SU-DHL-6 (cell line): ENCODE measurements around the gene MCMBP.
"Not testable (repeated sequence)": the region's sequence is repeated elsewhere in the genome, so short reads cannot be mapped to it uniquely, and the experiment has no call there.

ENCODE experiments used
- CTCF ChIP-seq: fragments of 200-600 bp; sonication (generic); IDR thresholded peaks from one replicate; pipeline ENCODE4 v1.5.1; 2017; ENCODE audit warnings: antibody characterized with exemption, mild to moderate bottlenecking, low read length, moderate library complexity; ENCODE audit not compliant: insufficient read depth, poor library complexity, severe bottlenecking
- EZH2phosphoT487 ChIP-seq: fragments of 200-600 bp; sonication (generic), shearing (Covaris generic); conservative IDR thresholded peaks from 2 replicates; pipeline ENCODE4 v1.6.1; 2018; ENCODE audit warnings: mild to moderate bottlenecking, antibody characterized with exemption, low read length, moderate library complexity, mixed read lengths

GRCh38 chr10:119890307-119890706, 17.7 kb upstream of the MCMBP start:
- not testable (repeated sequence) for TF ChIP-seq EZH2phosphoT487, CTCF
